Natural killer cell treated with Interleukin-12 subunit alpha and Interleukin-12 subunit beta and Interleukin-15 and Interleukin-18, amount 100 ng/mL, for 72 hours (primary cell): ENCODE measurements around the gene SLC44A2. TPM values are rescaled to one million over a fixed set of nuclear protein-coding genes. Genes with fewer than 3 reads are reported as not detected.

Experiments used
- ATAC-seq, 2 donors: fragments of 150-1000 bp; cut with Tn5 transposase in 1 of 2; sonication (Bioruptor Pico), chemical (Tn5 transposase) in 1 of 2; 2 replicates each; pipeline ENCODE4 v1.10.0; 2021
- DNase-seq: peaks from one replicate; pipeline ENCODE4 v3.0.0; 2022; ENCODE audit warnings: low spot score
- H3K27ac Mint-ChIP-seq, 2 donors: 1 replicate in 1 of 2; 2 replicates in 1 of 2; pipeline ENCODE4 v1.8.0; 2022; ENCODE audit warnings: mixed read lengths in 2 of 2, mild to moderate bottlenecking in 1 of 2, moderate library complexity in 1 of 2
- H3K27me3 Mint-ChIP-seq, 2 donors: 1 replicate in 1 of 2; 2 replicates in 1 of 2; pipeline ENCODE4 v1.8.0; 2022; ENCODE audit warnings: mixed read lengths in 2 of 2
- H3K36me3 Mint-ChIP-seq: one replicate; pipeline ENCODE4 v1.8.0; 2022; ENCODE audit warnings: mixed read lengths
- H3K4me1 Mint-ChIP-seq, 2 donors: 1 replicate in 1 of 2; 2 replicates in 1 of 2; pipeline ENCODE4 v1.8.0; 2022; ENCODE audit warnings: low read depth in 2 of 2, mixed read lengths in 2 of 2, mild to moderate bottlenecking in 1 of 2
- H3K4me3 Mint-ChIP-seq: one replicate; pipeline ENCODE4 v1.8.0; 2022; ENCODE audit warnings: mixed read lengths
- H3K9me3 Mint-ChIP-seq: 2 replicates; pipeline ENCODE4 v1.8.0; 2022; ENCODE audit warnings: mixed read lengths
- total RNA-seq, 2 donors: library from RNA; stranded (reverse); gene quantifications; one replicate each; pipeline ENCODE4 v1.2.3, GENCODE V29; 2022

Gene SLC44A2
- total RNA-seq, 2 donors from 2014 or later, result 63.9 to 67.9 TPM

DNA sequence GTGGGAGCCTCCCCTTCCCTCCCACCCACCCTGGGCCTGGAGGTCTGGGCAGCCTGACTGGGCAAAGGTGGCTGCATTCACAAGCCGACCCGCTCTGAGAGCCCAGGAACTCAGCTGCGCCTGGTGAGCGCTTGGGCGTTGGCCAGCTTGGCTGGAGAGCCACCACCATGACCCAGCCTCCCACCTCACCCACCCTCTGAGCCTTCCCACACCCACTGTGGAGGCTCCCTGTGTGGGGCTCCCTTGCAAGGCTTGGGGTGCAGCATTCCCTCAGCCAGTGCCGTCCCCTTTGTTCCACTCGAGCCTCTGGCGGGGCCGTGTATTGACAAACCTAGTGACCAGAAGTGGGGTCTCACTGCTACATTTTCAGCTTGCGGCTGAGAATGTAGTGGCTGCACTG is 60.8 kb downstream of the SLC44A2 start:
- no peaks in the 10 kb centered on the region for H3K9me3 Mint-ChIP-seq
- H3K27me3 Mint-ChIP-seq, result no peaks in the 10 kb centered on the region
- DNase-seq (no peak), ATAC-seq (no peak)
- no peak overlapping the region for H3K4me3 Mint-ChIP-seq
- no peak overlapping the region for H3K27ac Mint-ChIP-seq
- H3K4me1 Mint-ChIP-seq, result no peaks in the 10 kb centered on the region
- H3K36me3 Mint-ChIP-seq, result peaks cover 14% of the 10 kb centered on the region

GRCh38 chr19:10686661-10687517 is 61.5 kb downstream of the SLC44A2 start:
- ATAC-seq, result no peak
- Mint-ChIP-seq H3K36me3 (peaks cover 14% of the 10 kb centered on the region), H3K9me3 (no peaks in the 10 kb centered on the region), H3K4me3 (no peak overlapping the region), H3K27me3 (no peaks in the 10 kb centered on the region), H3K27ac (no peak overlapping the region), H3K4me1 (no peaks in the 10 kb centered on the region)
- DNase-seq, result no peak

DNA sequence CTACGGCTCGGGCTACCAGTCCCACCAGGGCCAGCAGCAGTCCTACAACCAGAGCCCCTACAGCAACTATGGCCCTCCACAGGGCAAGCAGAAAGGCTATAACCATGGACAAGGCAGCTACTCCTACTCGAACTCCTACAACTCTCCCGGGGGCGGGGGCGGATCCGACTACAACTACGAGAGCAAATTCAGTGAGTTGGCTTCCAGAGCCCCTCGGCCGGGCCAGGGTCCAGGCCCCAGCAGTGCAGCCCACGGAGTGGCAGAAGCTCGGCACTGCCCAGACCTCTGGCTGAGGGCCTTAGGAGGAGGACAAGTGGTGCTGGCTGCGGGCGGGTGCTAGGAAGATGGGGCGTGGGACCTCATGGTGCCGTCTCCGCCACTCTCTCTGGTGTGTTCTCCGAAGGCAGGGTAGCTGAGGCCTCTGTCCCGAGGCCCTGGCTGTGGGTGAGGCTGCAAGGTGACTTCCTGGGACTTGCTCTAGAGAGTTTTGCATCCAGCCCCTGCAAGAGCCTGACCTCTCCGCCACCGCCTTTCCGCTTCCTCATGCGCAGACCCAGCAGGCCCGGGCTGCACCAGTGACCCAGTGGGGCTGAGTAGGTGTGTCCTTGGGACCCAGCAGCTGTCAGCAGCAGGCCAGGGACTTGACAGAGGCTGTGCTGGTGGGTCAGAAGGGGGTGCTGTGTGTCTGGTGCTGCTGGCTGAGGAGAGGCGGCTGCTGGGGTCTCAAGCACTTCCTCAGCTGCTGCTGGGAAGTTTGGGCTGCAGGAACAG is 62.4 kb downstream of the SLC44A2 start:
- no peaks in the 10 kb centered on the region for H3K27me3 Mint-ChIP-seq
- H3K4me1 Mint-ChIP-seq, result peaks cover 2 to 3% of the 10 kb centered on the region in 2 donors
- no peak for ATAC-seq
- H3K36me3 Mint-ChIP-seq, result peaks cover 14% of the 10 kb centered on the region
- no peak for DNase-seq
- H3K27ac Mint-ChIP-seq, result no peak overlapping the region
- H3K4me3 Mint-ChIP-seq, result no peak overlapping the region
- no peaks in the 10 kb centered on the region for H3K9me3 Mint-ChIP-seq

- no peaks in the 10 kb centered on the region for H3K27me3 Mint-ChIP-seq
- H3K36me3 Mint-ChIP-seq, result peaks cover 14% of the 10 kb centered on the region
- no peak overlapping the region for H3K4me3 Mint-ChIP-seq
- H3K9me3 Mint-ChIP-seq, result no peaks in the 10 kb centered on the region
- no peak for ATAC-seq
- no peak overlapping the region for H3K27ac Mint-ChIP-seq
- DNase-seq, result no peak
- peaks cover 3 to 4% of the 10 kb centered on the region in 2 donors for H3K4me1 Mint-ChIP-seq
Observed at GRCh38 chr19:10688545-10689280, 63.4 kb downstream of the SLC44A2 start.

DNA sequence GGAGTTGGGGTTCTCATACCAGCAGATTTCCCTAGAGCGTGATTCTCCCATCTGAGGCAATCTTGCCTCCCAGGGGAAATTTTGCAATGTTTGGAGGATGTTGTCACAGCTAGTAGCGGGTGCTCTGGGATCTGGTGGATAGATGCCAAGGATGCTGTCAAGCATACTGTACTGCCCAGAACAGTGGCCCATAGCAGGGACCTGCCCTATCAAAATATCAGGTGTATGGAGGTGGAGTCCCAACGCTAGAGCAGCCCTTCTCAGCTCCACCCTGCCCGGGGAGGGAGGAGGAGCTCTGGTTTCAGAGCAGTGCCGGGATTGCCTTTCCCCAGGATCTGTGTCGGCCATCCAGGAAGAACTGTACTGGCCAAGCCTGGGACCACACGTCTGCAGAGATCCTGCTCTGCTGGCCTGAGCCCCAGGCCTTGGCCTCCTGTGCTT is 65.0 kb downstream of the SLC44A2 start:
- peaks cover 7% of the 10 kb centered on the region for H3K36me3 Mint-ChIP-seq
- H3K27ac Mint-ChIP-seq, result peak overlapping the region in 1 of 2 donors; percentile 43
- ATAC-seq (no peak), DNase-seq (no peak)
- no peaks in the 10 kb centered on the region for H3K9me3 Mint-ChIP-seq
- no peak overlapping the region for H3K4me3 Mint-ChIP-seq
- peaks cover 0 to under 1% of the 10 kb centered on the region in 2 donors for H3K27me3 Mint-ChIP-seq
- peaks cover 8 to 14% of the 10 kb centered on the region in 2 donors for H3K4me1 Mint-ChIP-seq

DNA sequence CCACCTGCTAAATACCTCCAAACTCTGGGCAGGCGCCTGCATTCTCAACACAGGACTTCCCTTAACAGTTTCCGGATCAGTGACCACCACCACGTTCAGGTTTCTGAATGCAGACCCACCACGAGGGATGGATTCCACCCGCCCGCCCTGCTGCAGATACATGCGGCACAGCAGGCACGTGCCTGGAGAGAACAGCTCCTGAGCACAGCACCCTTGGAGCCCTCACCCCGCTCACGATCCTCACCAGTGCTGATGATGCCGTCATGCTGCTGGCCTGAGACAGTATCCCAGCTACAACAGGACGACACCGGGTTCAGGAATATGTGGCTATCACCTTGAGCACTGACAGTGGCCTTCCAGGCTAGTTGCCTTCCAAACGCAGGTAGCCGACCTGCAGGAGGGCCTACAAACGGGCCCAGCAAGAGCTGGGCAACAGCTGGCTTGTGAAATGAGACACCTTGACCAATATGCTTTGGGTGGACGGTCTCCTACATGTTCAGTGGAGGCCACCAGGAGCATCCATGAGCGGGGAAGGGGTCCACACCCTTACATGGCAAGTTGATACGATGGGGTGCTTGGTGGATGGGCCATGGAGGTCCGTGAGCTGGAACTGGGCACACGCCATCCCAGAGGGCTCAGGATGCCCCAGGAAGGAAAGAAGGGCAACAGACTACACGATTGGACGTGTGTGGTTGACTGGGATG is 66.0 kb downstream of the SLC44A2 start:
- H3K27ac Mint-ChIP-seq, result no peak overlapping the region
- H3K9me3 Mint-ChIP-seq, result no peaks in the 10 kb centered on the region
- H3K4me1 Mint-ChIP-seq, result peaks cover 17 to 23% of the 10 kb centered on the region in 2 donors
- no peak overlapping the region for H3K4me3 Mint-ChIP-seq
- DNase-seq (no peak), ATAC-seq (no peak)
- H3K27me3 Mint-ChIP-seq, result peaks cover 0 to 6% of the 10 kb centered on the region in 2 donors
- peaks cover 7% of the 10 kb centered on the region for H3K36me3 Mint-ChIP-seq

DNA sequence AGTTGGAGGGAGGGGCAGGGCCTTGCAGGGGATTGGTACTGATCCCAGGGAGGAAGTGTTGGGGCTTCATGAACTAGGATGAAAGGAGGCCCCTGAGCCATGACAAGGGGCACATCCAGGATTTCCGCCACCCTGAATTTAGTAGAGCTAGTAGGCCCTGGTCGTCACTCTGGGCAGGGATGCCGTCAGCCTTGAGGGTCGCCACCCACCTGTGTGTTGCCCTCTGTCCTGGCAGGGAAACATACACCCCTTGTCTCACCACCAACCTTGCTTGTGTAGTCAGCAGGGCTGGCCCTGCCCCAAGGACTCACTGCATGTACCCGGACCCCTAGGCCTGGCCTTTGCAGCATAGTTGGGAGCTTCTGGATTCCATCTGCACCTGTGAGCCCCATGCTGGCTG is 66.5 kb downstream of the SLC44A2 start:
- H3K4me1 Mint-ChIP-seq, result peaks cover 20 to 29% of the 10 kb centered on the region in 2 donors
- H3K36me3 Mint-ChIP-seq, result peaks cover 7% of the 10 kb centered on the region
- no peak overlapping the region for H3K4me3 Mint-ChIP-seq
- no peak for ATAC-seq
- H3K9me3 Mint-ChIP-seq, result no peaks in the 10 kb centered on the region
- no peak overlapping the region for H3K27ac Mint-ChIP-seq
- DNase-seq, result no peak
- peaks cover 5 to 8% of the 10 kb centered on the region in 2 donors for H3K27me3 Mint-ChIP-seq

- ATAC-seq (no peak), DNase-seq (no peak)
- H3K27ac Mint-ChIP-seq, result peak overlapping the region in 1 of 2 donors; percentile 7
- H3K4me3 Mint-ChIP-seq, result no peak overlapping the region
- H3K9me3 Mint-ChIP-seq, result no peaks in the 10 kb centered on the region
- H3K4me1 Mint-ChIP-seq, result peaks cover 20 to 30% of the 10 kb centered on the region in 2 donors
- H3K27me3 Mint-ChIP-seq, result peaks cover 7 to 8% of the 10 kb centered on the region in 2 donors
- peaks cover 7% of the 10 kb centered on the region for H3K36me3 Mint-ChIP-seq
Observed at GRCh38 chr19:10692673-10693264, 67.4 kb downstream of the SLC44A2 start.

Other genes with a start within 250 kb of the SLC44A2 start
- gene TYK2, start 245.0 kb upstream of the SLC44A2 start, total RNA-seq, result 100 to 1,000 TPM; 310 to 453 TPM
- gene CDC37, start 222.0 kb upstream of the SLC44A2 start, total RNA-seq, result 100 to 1,000 TPM; 228 to 368 TPM
- gene PDE4A, start 205.0 kb upstream of the SLC44A2 start, total RNA-seq, result 10 to 100 TPM; 14.5 to 46.6 TPM
- gene KEAP1, start 122.2 kb upstream of the SLC44A2 start, total RNA-seq, result 100 to 1,000 TPM in 1 of 2 donors, 10 to 100 TPM in 1; 94.0 to 118 TPM
- 10 to 100 TPM in 1 of 2 donors, 1 to 10 TPM in 1; 5.1 to 16.3 TPM for gene S1PR5, start 108.1 kb upstream of the SLC44A2 start, total RNA-seq
- gene ATG4D, start 81.6 kb upstream of the SLC44A2 start, total RNA-seq, result 10 to 100 TPM; 67.4 to 71.0 TPM
- 10 to 100 TPM; 50.9 to 89.6 TPM for gene KRI1, start 59.5 kb upstream of the SLC44A2 start, total RNA-seq
- gene CDKN2D, start 56.6 kb upstream of the SLC44A2 start, total RNA-seq, result 10 to 100 TPM; 28.0 to 33.9 TPM
- not detected for gene AP1M2, start 38.2 kb upstream of the SLC44A2 start, total RNA-seq
- gene ILF3, start 28.8 kb downstream of the SLC44A2 start, total RNA-seq, result 100 to 1,000 TPM; 298 to 579 TPM
- gene QTRT1, start 75.9 kb downstream of the SLC44A2 start, total RNA-seq, result 100 to 1,000 TPM in 1 of 2 donors, 10 to 100 TPM in 1; 32.0 to 110 TPM
- 100 to 1,000 TPM; 403 to 422 TPM for gene DNM2, start 92.5 kb downstream of the SLC44A2 start, total RNA-seq
- gene TMED1, start 210.7 kb downstream of the SLC44A2 start, total RNA-seq, result 10 to 100 TPM; 15.2 to 24.1 TPM
- 10 to 100 TPM in 1 of 2 donors, 1 to 10 TPM in 1; 2.7 to 12.0 TPM for gene C19orf38, start 222.9 kb downstream of the SLC44A2 start, total RNA-seq
- gene CARM1, start 246.0 kb downstream of the SLC44A2 start, total RNA-seq, result 10 to 100 TPM; 48.4 to 60.0 TPM